Embryonic facial prominence (tissue), 1 donor: Measurements from ENCODE around the gene METRNL.

Experiments
- DNase-seq: peaks from one replicate; pipeline ENCODE4 v3.0.0-alpha.2; 2016; ENCODE audit errors: extremely low spot score

The METRNL gene

DNA sequence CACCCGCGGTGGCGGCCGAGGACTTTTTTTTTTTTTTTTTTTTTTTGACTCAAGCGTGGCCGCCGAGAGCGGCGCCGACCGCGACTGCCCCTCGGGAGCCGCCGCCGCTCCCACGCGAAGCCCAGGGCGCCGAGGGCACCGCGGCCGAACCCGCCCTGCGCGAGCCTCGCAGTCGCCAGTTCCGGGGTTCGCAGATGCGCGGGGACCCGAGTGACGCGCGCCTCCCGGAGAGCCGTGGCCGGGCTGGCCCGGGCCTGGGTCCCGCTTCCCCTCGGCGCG is 1.1 kb downstream of the METRNL start:
- no peak for DNase-seq

DNA sequence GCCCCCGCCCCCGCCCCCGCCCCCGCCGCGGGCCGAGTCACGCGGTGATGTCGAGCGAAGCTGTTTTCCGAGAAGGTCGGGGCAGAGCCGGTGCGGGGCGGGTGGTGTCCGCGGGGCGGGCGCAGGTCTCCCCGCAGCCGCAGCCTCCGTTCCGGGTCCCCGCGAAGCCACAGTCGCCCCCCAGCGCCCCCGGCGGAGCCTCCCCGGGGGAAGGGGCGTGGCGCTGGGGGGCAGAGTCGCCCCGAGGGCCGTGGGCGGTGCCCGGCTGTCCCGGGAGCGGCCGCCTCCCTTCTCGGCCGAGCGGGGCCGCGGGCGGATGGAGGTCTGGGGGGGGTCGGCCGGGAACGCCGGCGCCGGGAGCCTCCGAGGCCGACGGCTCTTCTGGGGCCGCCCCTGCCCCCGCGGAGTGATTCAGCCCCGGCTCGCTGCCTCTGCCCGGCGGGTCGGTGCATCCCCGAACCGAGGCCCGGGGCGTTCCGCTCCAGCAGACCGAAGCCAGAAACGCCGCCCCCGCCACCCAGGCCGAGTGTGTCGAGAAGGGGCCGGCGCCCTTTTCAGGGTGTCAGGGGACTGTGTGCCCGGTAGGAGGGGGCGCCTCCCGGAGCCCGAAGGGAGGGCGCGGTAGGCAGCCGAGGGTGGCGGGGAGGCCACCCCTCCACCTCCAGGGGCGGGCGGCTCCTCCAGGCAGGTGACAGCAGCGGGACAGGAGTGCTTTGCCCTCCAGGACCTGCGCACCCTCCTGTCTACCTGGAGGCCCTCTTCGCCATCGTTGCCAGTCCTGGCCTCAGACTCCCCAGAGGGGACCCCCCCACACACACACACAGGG is 1.7 kb downstream of the METRNL start:
- DNase-seq, result no peak

DNA sequence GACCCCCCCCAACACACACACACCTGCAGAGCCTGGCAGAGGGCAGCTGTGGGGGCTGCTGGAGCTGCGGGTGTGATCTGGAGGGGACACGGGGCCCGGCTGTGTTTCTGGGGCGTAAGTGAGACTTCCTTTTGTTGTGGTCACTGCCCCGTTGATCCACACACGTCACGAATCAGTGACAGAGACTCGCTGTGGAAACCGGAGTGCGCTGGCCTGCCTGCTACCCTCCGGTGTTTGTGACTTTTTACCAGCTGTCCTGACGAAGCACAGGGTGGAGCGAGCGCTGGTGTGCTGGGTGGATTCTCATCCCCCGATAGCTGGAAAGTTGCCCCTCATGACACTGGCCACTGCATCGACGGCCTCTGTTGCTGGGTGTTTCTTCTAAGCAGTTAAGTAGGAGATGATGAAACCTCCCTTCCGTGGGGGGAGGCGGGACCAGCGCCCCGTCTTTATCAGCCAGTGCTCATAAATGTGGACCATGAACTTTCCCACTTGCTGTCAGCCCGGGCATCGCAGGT is 2.3 kb downstream of the METRNL start:
- no peak for DNase-seq

DNA sequence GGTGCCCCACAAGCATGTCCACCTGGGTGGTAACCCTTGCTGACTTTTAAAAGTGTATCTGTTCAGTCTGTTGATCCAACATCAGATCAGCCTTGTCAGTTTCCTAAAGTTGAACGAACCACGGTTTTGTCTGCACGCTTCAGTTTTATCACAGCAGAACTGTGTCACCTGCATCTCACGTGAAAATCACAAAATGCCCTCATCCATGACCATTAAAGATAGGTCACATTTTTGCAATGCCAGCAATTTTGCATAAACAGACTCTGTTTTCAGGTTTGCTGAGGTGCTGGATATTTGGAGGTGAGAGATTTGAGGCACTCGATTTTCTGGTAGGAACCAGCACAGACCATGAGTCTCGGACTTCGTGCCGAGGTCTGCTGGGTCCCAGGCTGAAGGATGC is 3.0 kb downstream of the METRNL start:
- no peak for DNase-seq

DNA sequence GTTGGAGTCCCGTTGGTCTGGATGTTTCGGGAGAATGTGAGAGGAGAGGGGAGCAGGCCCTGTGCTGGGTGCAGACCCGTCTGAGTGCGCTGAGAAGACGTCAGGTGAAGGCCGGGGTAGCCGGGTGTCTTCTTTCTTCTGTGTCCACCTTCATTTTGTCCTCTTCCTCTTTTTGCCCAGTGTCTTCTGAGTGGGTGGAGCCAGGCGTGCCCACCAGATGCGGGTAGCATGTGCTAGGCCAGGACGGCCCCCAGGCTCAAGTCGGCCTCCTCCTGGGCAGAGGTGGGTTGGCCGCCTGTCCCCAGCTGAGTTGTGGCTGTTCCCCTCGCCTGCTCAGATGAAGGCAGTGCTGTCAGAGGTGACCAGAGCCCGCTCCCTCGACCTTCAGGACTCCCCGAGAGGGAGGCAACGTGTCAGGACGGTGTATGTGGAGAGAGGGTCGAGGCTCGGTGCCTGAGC is 3.5 kb downstream of the METRNL start:
- no peak for DNase-seq

DNA sequence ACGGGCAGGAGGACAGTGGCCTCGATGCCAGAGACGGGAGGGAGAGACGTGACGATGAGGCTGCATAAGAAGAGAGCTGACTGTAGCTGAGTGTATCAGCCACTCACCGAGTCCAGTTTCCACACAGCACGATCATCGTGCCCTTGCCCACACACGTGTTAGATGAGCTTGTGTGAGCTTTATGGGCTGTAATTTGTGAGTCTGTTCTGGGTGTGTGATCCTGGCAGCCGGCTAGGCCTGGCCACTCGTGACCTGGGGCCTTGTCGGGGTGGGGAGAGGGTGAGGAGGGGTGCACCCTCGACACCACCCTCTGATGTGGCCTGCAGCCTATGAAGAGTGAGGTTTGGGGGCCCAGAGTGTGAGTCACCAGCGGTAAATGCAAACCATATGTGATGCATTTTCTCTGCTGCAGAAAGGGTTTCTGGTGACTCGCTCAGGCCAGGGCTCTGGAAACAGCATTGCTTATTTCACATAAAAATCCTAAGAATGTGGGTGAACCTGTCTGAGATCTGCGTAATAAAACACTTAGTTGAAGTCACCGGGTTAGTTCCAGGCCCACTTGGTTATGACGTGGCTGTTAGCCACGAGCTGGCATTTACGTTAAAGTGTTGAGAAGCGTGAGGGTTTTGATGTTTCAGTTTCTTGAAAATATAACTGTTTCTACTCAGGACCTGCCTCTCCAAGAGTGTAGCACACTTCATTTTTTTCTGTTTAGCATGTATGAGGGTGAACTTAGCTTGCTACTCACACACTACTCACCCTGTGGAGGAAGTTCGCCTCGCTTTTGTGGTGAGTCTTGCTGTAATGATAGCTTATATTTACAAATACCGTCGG is 4.2 kb downstream of the METRNL start:
- peak; percentile 71 for DNase-seq

DNA sequence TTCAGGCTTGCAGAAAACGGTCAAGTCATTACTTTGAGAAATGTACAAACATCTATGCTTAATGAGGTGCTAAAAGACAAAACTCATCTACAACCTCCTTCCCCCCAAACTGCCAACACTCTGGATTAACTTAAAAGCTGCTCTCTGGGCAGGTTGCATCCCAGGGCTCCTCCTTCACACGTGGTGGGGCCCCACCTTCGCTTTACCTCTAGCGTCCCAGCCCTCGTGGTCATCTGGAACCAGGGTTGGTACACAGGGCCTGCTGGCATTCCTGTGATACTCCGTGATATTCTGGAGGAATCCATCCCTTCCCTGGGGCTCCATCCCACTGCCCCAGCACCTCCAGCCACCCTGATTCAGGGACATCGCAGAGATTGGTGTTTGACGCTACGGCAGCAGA is 4.8 kb downstream of the METRNL start:
- no peak for DNase-seq

DNA sequence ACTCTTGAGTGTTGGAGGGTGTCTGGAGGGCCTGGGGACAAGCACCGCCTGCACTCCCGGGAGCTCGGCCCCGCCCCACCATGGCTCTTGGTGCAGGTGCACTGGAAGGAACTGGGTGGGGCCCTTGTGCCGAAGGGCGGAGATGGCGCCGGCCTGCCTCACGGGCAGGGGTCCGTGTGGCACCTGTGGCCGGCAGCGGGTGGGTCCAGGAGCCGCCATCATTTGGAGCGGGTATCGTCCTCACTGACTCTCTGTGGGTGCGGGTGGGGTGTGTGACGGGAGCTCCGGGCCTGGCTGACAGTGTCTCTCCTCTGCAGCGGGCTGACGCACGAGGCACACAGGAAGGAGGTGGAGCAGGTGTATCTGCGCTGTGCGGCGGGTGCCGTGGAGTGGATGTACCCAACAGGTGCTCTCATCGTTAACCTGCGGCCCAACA is 5.2 kb downstream of the METRNL start:
- no peak for DNase-seq

DNA sequence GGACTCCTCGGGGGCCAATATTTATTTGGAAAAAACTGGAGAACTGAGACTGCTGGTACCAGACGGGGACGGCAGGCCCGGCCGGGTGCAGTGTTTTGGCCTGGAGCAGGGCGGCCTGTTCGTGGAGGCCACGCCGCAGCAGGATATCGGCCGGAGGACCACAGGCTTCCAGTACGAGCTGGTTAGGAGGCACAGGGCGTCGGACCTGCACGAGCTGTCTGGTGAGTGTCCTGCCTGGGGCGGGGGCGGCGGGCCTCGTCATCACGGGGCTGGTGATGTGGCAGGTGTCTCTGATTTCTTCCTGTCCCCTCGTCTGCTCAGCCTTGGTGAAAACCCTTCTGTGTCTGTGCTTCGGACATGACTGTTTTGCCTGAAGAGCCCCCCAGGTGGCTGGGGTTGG is 5.7 kb downstream of the METRNL start:
- DNase-seq, result no peak

DNA sequence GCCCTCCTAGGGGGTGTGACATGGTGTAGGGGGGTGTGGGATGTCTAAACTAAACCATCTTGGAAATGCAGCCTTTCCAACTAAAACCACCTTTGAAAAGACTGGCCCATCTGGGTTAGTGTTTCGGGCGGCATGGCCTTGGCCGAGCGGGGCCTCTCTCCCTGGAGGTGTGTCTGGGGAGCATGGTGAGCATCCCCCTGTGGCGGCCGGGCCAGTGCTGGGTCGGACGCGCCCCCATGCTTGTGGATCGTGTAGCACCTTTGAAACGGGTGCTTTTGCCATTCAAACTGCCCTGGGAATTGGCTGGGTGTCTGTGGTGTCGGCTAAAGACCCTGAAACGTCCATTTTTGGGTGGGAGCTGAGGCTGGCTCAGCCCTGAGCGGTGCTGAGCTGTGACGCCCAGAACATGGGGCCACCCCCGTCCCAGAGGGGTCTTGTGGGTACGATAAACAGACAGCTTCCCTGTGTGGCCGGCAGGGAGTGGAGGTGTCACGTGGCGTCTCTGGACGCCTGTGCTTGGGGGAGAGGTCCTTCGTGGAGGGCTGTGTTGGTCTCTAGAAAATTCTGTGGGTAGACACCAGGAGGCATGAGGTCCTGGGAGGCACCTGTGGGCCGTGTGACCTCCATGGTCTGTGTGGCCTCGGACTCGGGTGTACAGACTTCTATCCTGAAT is 6.3 kb downstream of the METRNL start:
- no peak for DNase-seq

DNA sequence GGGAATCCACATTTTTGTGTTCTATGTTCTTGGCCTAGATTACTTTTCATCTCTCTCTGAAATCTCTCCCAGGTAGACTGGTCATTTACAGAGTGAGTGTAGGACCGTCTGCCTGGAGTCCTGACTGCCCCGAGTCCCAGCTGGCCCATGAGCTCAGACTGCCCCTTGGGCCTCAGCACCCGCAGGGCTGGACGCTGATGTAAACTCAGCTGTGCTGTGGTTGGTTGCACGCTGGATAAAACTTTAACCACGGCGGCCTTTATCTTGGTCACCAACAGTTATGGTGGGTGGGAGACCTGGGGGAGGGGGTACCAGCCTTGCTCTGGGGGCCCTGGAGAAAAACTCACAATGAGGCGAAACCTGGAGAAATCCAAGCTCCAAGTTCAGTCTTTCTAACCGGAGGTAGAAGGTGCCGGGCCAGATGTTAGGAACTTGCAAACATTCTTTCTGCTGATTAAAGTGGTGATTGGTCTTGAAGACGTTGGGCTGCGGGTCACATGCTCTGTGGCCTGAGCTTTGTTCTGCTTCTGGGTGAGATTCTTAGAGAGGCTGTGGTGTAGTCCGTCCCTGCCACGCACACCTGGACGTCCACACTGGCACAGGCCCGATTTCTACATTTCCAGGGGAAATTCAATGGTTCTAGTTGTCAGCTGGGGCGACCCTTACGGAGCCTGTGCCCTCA is 6.9 kb downstream of the METRNL start:
- no peak for DNase-seq

DNA sequence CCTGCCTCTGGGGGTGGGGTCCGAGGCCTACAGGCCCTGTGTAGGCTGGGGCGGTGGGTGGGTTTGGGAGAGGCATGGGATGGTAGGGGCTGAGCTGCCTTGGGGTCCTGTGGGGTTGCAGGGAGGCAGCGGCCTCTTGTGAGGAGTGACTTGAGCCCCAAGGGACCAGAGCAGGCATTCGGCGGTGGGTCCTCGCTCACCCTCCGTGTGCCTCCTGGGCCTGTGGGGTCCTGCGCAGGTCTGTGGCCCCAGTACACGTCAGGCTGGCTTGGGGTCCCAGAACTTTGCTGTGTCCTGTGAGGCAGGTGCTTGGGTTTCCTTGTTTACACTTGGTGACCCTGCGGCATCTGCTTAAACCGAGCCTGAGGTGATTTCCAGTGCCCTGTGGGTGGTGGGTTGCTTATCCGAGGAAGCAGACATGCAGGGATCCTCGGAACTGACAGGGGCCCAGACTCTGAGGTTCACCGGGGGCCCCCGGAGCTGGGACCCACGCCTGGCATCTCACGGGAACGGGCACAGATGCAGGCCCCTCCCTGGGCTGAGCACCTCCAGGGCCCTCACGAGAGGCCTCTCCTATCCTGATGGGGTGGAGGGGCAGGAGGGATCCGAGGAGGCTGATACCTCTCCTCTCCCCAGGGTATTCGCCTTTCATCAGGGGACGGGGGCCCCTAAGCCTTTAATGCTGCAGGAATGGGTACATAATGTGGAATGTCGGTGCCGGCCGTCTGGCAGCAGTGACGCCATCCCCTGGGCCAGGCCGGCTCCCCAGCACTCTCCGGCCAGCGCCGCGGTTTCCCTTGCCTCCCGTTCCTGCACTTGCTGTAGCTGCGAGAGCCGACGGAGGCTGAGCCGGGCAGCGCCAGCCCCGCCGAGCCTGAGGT is 7.7 kb downstream of the METRNL start:
- no peak for DNase-seq

DNA sequence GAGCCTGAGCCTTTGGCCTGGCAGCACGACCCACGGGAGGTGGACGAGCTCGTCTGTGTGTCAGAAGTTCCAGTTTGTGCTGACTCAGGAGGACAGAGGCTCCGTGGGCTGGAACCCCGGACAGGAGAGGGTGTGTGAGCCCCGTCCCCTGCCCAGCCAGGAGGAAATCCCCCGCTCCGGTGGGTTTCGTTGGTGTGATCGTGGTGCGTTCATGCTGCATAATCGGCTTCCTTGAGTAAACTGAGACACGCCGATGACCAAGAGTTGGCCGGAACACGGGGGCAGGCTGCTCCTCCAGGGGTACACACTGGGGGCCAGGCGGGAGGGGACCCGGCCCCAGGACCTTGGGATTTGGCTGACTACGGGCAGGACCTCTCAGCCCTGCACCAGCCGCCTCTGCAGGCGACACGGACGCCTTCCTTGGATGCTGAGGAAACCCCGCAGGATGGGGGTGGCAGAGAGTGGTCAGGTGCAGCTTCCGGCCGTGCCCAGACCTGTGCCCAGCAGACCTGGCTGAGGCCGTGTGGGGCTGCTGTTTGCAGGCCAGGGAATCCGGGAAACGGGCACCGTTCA is 8.5 kb downstream of the METRNL start:
- no peak for DNase-seq

DNA sequence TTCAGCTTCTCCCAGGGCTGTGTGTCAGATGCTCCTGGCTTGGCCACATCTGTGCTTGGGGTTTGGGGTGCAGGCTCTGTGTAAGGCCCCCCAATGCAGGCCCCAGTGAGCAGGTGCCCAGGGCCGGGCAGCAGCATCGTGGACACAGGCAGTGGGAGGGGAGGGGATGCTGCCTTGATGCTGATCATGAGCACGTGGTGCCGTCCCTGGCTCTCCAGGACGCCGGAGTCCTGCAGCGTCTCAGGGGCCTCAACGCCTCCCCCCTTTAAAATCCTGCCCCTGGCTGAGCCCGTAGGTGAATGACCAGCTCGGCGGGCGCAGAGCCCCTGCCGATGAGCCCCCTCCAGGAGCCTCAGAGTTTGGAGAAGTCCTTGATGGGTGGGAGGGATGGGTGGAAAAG is 9.0 kb downstream of the METRNL start:
- DNase-seq, result no peak

DNA sequence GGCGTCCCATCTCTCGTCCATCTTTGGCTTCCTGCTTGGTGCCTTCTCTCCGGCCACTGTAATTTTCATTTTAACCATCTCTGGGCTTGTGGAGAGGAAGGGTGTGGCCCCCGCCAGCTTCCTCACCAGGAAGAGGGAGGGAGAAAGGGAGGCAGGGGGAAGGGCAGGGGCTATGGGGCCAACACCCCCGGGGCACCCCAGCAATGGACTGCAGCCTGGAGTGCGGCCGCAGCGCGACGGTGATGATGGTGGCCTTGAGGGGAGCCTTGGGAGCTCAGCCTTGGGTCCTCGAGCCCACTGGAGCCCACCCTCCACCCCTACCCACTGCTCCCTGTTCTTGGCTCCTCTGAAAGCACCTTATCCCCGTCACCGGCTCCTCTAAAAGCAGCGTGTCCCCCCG is 9.5 kb downstream of the METRNL start:
- DNase-seq, result no peak

DNA sequence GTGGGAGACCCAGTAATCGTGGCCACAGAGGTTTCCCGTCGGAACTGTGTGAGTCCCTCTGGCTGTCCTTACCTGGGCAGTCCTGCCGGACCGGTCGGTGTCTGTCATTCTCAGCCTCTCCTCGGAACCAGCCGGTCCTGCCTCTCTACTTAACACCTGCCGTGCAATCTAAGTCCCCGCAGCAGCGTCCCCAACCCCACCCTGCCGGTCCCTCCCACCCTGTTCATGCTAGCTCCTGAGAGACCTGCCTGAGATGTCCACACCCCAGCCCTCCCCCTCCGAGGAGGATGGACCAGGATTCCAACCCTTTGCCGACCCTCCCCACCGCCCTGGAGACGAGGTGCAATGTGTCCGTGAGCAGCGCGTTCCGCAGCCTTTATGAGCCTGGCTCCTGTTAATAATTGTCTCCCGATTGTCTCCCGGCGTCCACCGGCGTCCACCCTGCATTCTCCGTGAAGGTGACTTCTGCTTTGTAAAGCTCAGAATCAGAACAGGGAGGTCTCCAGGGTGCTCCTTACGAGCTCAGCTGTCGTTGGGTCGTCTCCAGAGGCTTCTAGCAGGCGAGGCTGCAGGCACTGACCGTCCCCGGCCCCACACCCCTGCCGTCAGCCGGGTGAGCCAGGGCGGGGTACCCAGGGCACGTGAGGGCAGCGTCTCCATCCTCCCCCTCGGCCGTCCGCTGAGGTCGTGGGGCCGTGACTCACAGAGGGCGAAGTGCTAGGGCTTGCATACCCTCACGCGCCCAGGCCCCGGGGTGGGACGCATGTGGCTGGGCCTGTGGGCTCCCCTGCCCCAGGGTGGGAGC is 10.1 kb downstream of the METRNL start:
- no peak for DNase-seq

DNA sequence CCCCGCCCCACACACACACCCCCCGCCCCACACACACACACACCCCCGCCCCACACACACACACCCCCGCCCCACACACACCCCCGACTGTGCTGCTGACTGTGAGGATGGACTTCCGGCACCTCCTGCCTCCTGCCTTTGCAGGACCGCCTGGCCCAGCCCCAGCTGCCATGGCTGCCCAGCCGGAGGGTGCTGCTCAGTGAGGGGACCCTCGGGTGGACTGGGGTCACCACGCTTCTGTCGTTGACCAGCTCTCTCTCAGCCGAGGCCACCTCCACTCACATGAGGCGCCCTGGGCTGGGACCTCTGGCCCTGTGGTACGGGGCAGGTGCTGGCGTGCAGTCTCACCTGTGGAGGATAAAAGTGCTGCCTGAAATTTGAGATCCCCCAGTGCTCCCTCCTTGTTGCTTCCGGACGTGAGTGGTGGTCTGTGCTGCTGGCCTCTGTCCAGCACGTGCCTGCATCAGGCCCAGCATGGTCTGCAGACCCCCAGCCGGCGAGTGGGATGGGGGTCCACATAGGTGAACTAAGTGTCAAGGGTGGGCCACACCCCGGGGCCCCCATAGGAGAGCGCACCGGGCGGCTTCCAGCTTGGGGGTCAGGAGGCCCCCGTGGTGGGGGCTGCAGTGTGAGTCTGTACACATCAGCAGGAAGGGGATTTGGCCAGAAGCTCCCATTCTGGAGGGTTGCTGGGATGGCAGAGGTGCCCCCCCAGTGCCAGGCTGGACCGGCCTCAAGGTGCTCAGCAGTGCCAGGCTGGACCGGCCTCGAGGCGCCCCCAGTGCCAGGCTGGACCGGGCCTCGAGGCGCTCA is 11.2 kb downstream of the METRNL start:
- no peak for DNase-seq

DNA sequence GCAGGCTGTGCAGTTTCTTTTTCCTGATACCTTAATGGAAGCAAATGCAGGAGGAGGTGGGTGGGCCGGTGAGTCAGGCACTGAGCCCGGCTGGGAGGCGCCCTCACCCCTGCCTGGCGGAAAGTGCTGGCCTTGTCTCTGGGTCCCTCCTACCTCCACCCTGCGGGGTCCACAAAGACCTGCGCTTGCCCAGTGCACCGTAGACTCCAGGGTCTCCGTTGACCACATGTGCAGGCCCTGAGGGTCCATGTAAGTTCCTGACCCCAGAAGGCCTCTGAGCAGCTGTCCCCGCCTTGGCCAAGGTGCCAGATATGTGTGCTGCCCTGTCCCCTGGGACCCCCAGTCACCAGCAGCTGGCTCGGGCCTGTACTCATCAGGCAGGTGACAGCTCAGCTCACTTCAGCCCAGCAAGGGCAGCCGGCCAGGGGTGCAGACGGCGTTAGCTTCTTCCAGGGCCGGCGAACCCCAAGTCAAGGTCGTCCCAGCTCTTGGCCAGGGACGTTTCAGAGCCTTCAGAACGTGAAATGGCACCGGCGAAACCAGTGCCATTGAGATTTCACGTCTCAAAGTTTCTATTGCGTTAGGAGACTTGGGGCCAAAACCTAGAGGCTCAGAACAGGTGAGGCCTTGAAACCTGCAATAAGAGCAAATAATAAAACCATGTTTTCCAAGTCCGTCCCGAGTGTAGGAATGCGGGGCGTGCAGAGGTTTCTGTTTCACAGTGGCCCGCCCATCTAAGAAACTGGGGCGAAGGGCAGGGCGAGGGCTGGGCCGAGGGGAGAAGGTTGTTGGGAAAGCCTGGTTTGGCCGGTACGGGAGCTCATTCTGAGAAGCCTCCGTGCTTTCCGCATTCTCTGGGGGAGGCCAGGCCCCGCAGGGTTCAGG is 12.1 kb downstream of the METRNL start:
- no peak for DNase-seq
